GM18505 (cell line): Measurements from ENCODE around the gene TRIM2.
"Not testable (repeated sequence)": the region's sequence is repeated elsewhere in the genome, so short reads cannot be mapped to it uniquely, and the experiment has no call there.

Source experiments
- ATAC-seq: cut with Tn5 transposase; IDR thresholded peaks from one replicate; pipeline ENCODE4 v1.9.1; 2021; ENCODE audit not compliant: unreplicated experiment
- POLR2A ChIP-seq: IDR thresholded peaks from 4 replicates; pipeline ENCODE4 v1.6.1; 2011; ENCODE audit warnings: borderline replicate concordance; ENCODE audit not compliant: insufficient read depth, insufficient read length; ENCODE audit errors: extremely low read depth

Gene TRIM2

GRCh38 chr4:153204247-153204671 lies at the start of gene TRIM2:
Gene TRIM2, plus strand, starts transcription at chr4:153204443. Its CDS starts 88 bp downstream, at chr4:153204531.
- TF ChIP-seq POLR2A: no peak

GRCh38 chr4:153155686-153156085 lies 48.6 kb upstream of the TRIM2 start:
- no peak for TF ChIP-seq POLR2A
- no peak for ATAC-seq

More at GRCh38 chr4:153204247-153204671, at the start of gene TRIM2:
- ATAC-seq: no peak

GRCh38 chr4:153156263-153156662 lies 48.0 kb upstream of the TRIM2 start:
- no peak for TF ChIP-seq POLR2A
- no peak for ATAC-seq

- ATAC-seq: no peak
- TF ChIP-seq POLR2A: no peak
Observed at GRCh38 chr4:153156721-153157120, 47.5 kb upstream of the TRIM2 start.

GRCh38 chr4:153159016-153159415 lies 45.2 kb upstream of the TRIM2 start:
- no peak for TF ChIP-seq POLR2A
- ATAC-seq: no peak

- no peak for ATAC-seq
- TF ChIP-seq POLR2A: no peak
Observed at GRCh38 chr4:153159728-153160221, 44.5 kb upstream of the TRIM2 start.

GRCh38 chr4:153160821-153161220 lies 43.4 kb upstream of the TRIM2 start:
- ATAC-seq: no peak
- TF ChIP-seq POLR2A: no peak

- no peak for ATAC-seq
- TF ChIP-seq POLR2A: no peak
Observed at GRCh38 chr4:153161226-153161963, 42.8 kb upstream of the TRIM2 start.

- ATAC-seq: not testable (repeated sequence)
Observed at GRCh38 chr4:153165236-153165635, 39.0 kb upstream of the TRIM2 start.

- no peak for ATAC-seq
- no peak for TF ChIP-seq POLR2A
Observed at GRCh38 chr4:153166716-153167501, 37.3 kb upstream of the TRIM2 start.

- TF ChIP-seq POLR2A: no peak
- ATAC-seq: no peak
Observed at GRCh38 chr4:153169776-153170175, 34.5 kb upstream of the TRIM2 start.

- no peak for ATAC-seq
- no peak for TF ChIP-seq POLR2A
Observed at GRCh38 chr4:153170407-153170806, 33.8 kb upstream of the TRIM2 start.

GRCh38 chr4:153174821-153175567 lies 29.2 kb upstream of the TRIM2 start:
- ATAC-seq: no peak
- no peak for TF ChIP-seq POLR2A
